Measurements from ENCODE around the gene CFAP61. TPM values are rescaled to one million over a fixed set of nuclear protein-coding genes. Genes with fewer than 3 reads are reported as not detected.

The CFAP61 gene
- total RNA-seq, 1 donor from 2014 or later: not detected

DNA sequence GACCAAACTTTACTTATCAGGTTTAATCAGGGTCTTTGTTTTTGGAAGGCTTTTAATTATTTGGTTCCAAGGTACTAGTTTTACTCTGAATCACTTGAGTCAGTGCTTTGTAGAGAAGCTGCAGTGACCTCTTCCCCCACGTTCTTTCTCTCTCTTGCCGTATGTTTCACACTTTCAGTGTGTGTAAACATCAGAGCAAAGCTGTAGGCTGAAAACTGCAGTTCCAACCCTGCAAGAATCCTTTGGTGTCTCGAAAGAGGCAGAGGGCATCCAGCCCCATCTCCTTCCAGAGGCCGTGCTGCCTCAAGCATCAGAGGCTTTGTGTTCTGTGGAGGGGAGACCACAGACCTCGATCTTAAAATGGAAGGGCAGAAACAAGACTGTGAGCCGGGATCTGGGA, 42.1 kb downstream of the CFAP61 start:
- TF ChIP-seq, protein P1, sequence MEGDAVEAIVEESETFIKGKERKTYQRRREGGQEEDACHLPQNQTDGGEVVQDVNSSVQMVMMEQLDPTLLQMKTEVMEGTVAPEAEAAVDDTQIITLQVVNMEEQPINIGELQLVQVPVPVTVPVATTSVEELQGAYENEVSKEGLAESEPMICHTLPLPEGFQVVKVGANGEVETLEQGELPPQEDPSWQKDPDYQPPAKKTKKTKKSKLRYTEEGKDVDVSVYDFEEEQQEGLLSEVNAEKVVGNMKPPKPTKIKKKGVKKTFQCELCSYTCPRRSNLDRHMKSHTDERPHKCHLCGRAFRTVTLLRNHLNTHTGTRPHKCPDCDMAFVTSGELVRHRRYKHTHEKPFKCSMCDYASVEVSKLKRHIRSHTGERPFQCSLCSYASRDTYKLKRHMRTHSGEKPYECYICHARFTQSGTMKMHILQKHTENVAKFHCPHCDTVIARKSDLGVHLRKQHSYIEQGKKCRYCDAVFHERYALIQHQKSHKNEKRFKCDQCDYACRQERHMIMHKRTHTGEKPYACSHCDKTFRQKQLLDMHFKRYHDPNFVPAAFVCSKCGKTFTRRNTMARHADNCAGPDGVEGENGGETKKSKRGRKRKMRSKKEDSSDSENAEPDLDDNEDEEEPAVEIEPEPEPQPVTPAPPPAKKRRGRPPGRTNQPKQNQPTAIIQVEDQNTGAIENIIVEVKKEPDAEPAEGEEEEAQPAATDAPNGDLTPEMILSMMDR (IDR thresholded peaks at IDR 0.05): no peak
- Histone ChIP-seq H3K27ac (no peak overlapping the region), H3K4me1 (no peaks in the 10 kb centered on the region), H3K4me3 (no peak overlapping the region), H3K27me3 (no peaks in the 10 kb centered on the region), H3K36me3 (no peaks in the 10 kb centered on the region), H3K9me3 (no peaks in the 10 kb centered on the region)
- no peak for DNase-seq (ENCODE audit: low spot score in 2 of 2)
- intact Hi-C loops (cut with DNase I): no loop called here

DNA sequence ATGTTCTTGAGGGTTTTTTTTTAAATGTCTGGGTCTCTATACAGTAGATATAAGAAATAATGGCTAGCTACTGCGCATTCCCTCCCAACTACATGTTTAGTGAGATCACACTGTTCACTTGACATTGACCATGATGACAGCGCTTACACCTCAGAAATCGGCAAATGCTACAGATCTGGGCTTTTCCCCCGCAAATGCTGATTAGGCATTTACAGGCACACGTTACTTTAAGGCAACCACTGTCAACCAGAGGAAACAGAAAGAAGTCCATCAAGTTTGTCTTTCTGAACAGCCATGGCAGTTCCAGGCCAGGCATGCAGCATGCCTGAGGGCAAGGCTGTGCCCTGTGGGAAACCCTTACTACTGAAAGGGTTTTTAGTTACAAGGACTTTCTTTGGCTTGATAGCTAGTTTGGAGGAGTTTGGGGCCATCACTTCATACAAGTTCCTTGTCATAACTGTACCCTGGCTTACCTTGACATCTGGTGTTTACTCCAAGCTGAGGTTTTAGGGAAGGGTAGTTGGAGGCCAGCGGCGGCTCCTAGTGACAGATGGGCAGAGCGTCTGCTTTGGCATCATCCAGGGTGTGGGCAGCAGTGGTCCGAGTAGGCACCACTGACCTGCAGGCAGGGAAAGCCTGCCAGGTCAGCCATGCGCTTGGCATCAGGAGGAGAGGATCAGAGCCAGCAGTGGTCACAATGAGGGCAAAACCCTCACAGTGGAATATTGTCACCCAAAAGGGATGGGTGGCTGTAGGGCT, 43.0 kb downstream of the CFAP61 start:
- no peak for DNase-seq (ENCODE audit: low spot score in 2 of 2)
- no peaks in the 10 kb centered on the region for H3K9me3 ChIP-seq
- H3K27me3 ChIP-seq: no peaks in the 10 kb centered on the region
- H3K36me3 ChIP-seq: no peaks in the 10 kb centered on the region
- H3K4me1 ChIP-seq: no peaks in the 10 kb centered on the region
- no peak overlapping the region for H3K4me3 ChIP-seq
- H3K27ac ChIP-seq: no peak overlapping the region
- intact Hi-C loops (cut with DNase I): no loop called here
- TF ChIP-seq, protein P1 (IDR thresholded peaks at IDR 0.05): no peak

DNA sequence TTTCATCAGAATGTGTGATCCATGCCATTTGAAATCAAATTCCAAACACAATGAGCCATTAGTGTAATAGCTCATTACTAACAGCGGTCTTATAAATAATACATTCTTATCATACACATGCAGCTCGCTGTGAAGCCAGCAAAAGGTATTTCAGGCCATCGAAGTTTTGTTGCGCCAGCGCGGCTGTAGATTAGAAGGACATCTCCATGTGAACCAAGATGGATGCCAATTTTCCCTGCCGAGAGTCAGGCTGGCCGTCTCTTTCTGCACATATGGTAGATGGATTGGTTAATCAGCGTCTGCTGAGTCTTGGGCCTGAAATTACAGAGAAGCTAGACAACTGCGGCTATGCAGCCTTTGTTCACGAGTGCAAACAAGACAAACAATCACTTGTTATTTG, 44.1 kb downstream of the CFAP61 start:
- no peaks in the 10 kb centered on the region for H3K36me3 ChIP-seq
- H3K27ac ChIP-seq: no peak overlapping the region
- TF ChIP-seq, protein P1 (IDR thresholded peaks at IDR 0.05): no peak
- no peaks in the 10 kb centered on the region for H3K4me1 ChIP-seq
- H3K4me3 ChIP-seq: no peak overlapping the region
- no peak for DNase-seq (ENCODE audit: low spot score in 2 of 2)
- no peaks in the 10 kb centered on the region for H3K9me3 ChIP-seq
- H3K27me3 ChIP-seq: no peaks in the 10 kb centered on the region
- intact Hi-C loops (cut with DNase I): no loop called here

DNA sequence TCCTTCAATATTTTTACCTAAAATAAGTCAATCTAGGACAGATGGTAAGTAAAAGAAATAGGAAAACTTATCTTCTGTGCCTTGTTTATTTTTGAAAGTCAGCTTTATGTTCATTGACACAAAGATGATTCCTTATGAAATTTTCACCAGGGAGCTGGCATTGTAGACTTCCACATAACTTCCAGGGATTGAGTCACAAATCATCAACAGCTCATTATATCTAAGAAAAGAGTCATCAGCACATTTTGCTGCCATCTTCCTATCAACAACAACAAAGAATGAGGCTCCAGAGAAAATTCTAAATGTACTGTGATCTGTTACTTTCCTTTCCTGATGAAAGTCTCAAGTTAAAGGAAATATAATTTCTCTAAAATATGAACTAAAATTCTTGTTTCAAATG, 48.5 kb downstream of the CFAP61 start:
- no peak for DNase-seq (ENCODE audit: low spot score in 2 of 2)
- H3K27me3 ChIP-seq: no peaks in the 10 kb centered on the region
- no peak overlapping the region for H3K27ac ChIP-seq
- no peaks in the 10 kb centered on the region for H3K4me1 ChIP-seq
- intact Hi-C loops (cut with DNase I): no loop called here
- no peaks in the 10 kb centered on the region for H3K9me3 ChIP-seq
- TF ChIP-seq, protein P1 (IDR thresholded peaks at IDR 0.05): no peak
- H3K36me3 ChIP-seq: no peaks in the 10 kb centered on the region
- no peak overlapping the region for H3K4me3 ChIP-seq

DNA sequence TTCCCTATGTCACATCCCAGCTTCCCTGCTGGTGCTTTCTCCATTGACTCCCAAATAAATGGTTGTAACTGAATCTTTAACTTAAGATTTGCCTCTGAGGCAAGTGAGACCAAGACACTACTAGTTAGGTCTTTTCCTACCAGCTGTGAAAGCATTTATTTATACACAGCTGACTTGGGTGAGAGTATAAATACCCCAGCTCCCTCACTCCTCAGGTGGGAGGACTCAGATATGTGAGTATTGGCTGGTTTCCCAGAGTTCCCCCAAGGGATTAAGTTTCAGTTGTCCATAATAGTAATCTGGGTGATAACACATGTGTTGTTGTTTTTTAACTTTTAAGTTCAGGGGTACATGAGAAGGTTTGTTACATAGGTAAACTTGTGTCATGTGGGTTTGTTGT, 49.8 kb downstream of the CFAP61 start:
- no peak for DNase-seq (ENCODE audit: low spot score in 2 of 2)
- no peaks in the 10 kb centered on the region for H3K9me3 ChIP-seq
- no peaks in the 10 kb centered on the region for H3K27me3 ChIP-seq
- TF ChIP-seq, protein P1 (IDR thresholded peaks at IDR 0.05): no peak
- no peak overlapping the region for H3K4me3 ChIP-seq
- H3K27ac ChIP-seq: no peak overlapping the region
- intact Hi-C loops (cut with DNase I): no loop called here
- H3K36me3 ChIP-seq: no peaks in the 10 kb centered on the region
- no peaks in the 10 kb centered on the region for H3K4me1 ChIP-seq

Data from ascending aorta (tissue), 2 donors.